Smooth muscle cell (in vitro differentiated cells): ENCODE measurements around the gene MRPL16. TPM values are rescaled to one million over a fixed set of nuclear protein-coding genes. Genes with fewer than 3 reads are reported as not detected.

Source experiments
- DNase-seq: peaks from one replicate; lab custom pipeline; 2025; ENCODE audit not compliant: unreplicated experiment; lab: John Stamatoyannopoulos, UW
- H2AFZ ChIP-seq: fragments of 200-600 bp; sonication (generic); 2 replicates; pipeline ENCODE4 v1.6.0; 2016; ENCODE audit warnings: antibody characterized with exemption, low read depth, mild to moderate bottlenecking
- H3F3A ChIP-seq: fragments of 200-600 bp; sonication (generic); 2 replicates; pipeline ENCODE4 v1.6.0; 2017; ENCODE audit warnings: antibody characterized with exemption, low read depth
- H3K27ac ChIP-seq: fragments of 200-600 bp; sonication (generic); 2 replicates; pipeline ENCODE4 v1.5.1; 2016; ENCODE audit warnings: low read depth, mild to moderate bottlenecking
- H3K27me3 ChIP-seq: fragments of 200-600 bp; sonication (generic); 2 replicates; pipeline ENCODE4 v1.6.1; 2016; ENCODE audit warnings: low read depth, mild to moderate bottlenecking
- H3K36me3 ChIP-seq: fragments of 200-600 bp; sonication (generic); 2 replicates; pipeline ENCODE4 v1.5.1; 2016; ENCODE audit warnings: low read depth
- H3K4me1 ChIP-seq: fragments of 200-600 bp; sonication (generic); 2 replicates; pipeline ENCODE4 v1.5.1; 2016; ENCODE audit warnings: low read depth
- H3K4me2 ChIP-seq: fragments of 200-600 bp; sonication (generic); 2 replicates; pipeline ENCODE4 v1.6.0; 2016; ENCODE audit warnings: mild to moderate bottlenecking
- H3K4me3 ChIP-seq: fragments of 200-600 bp; sonication (generic); 2 replicates; pipeline ENCODE4 v1.5.1; 2016; ENCODE audit warnings: mild to moderate bottlenecking
- H3K79me2 ChIP-seq: fragments of 200-600 bp; sonication (generic); 2 replicates; pipeline ENCODE4 v1.6.0; 2016; ENCODE audit warnings: low read depth, mild to moderate bottlenecking
- H3K9ac ChIP-seq: fragments of 200-600 bp; sonication (generic); 2 replicates; pipeline ENCODE4 v1.6.0; 2016; ENCODE audit warnings: low read depth
- H3K9me3 ChIP-seq: fragments of 200-600 bp; sonication (generic); replicated peaks from 2 replicates; pipeline ENCODE4 v1.5.1; 2016; ENCODE audit warnings: low read depth
- H4K20me1 ChIP-seq: fragments of 200-600 bp; sonication (generic); 2 replicates; pipeline ENCODE4 v1.6.0; 2016; ENCODE audit warnings: low read depth
- WGBS: methylation state at CpG from one replicate; pipeline ENCODE4 v1.1.7; 2016; ENCODE audit warnings: low lambda C conversion rate; 5-methylcytosine and 5-hydroxymethylcytosine counted together
- polyA plus RNA-seq: library from polyadenylated mRNA; unstranded; fragments of >200 nt; fragmentation: Nextera tagmentation; extraction: Ambion mirVana; gene quantifications from 2 replicates; pipeline ENCODE4 v1.2.1, GENCODE V29; 2016
- total RNA-seq: library from RNA; depleted of rRNA; stranded (reverse); fragments of >200 nt; gene quantifications from 2 replicates; pipeline ENCODE4 v1.2.3, GENCODE V29; 2014
- TF ChIP-seq, protein P1 (sequence below): fragments of 200-600 bp; sonication (generic); IDR thresholded peaks from 2 replicates; pipeline ENCODE4 v1.5.1; 2017; ENCODE audit warnings: borderline replicate concordance, mild to moderate bottlenecking, antibody characterized with exemption; ENCODE audit not compliant: insufficient read depth, poor library complexity, severe bottlenecking

The MRPL16 gene
- total and polyA plus RNA-seq, 2 experiments from 2014 or later = 32.9 to 48.9 TPM

DNA sequence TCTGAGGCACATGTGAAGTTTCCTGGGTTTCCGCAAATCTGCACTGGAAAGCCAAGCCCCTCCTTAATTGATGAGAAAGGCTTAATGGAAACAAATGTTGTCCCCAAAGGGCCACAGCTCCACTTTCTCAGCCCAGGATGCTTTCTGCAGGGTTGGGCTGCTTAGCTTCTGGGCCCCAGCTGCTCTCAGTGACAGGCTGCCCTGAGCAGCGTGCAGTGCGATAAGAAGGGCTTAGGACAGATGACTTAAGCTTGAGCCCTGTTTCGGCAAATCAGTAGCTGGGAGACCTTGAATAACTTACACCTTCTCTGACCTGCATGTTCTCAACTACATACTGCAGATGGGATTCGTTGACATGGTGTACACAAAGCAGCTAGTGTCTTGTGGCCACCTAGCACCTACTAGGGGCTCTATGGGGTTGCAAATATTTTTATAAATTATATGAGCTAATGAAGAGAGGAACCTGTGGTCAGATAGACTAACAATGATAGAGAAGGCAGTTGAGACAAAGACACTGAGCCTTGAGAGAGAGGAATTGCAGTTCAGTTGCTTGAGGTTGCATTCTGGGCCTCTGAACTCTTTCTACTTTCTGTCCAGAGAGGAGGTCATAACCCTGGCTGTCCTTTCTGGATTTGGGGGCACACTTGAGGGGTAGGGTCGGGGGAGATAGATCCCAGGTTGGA, 43.9 kb downstream of the MRPL16 start:
- 57% methylated on average over 6 of the region's 6 CpGs for WGBS
- TF ChIP-seq, protein P1, sequence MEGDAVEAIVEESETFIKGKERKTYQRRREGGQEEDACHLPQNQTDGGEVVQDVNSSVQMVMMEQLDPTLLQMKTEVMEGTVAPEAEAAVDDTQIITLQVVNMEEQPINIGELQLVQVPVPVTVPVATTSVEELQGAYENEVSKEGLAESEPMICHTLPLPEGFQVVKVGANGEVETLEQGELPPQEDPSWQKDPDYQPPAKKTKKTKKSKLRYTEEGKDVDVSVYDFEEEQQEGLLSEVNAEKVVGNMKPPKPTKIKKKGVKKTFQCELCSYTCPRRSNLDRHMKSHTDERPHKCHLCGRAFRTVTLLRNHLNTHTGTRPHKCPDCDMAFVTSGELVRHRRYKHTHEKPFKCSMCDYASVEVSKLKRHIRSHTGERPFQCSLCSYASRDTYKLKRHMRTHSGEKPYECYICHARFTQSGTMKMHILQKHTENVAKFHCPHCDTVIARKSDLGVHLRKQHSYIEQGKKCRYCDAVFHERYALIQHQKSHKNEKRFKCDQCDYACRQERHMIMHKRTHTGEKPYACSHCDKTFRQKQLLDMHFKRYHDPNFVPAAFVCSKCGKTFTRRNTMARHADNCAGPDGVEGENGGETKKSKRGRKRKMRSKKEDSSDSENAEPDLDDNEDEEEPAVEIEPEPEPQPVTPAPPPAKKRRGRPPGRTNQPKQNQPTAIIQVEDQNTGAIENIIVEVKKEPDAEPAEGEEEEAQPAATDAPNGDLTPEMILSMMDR = no peak
- Histone ChIP-seq H3K36me3 (no peaks in the 10 kb centered on the region), H3K4me1 (peaks cover 12% of the 10 kb centered on the region), H3K27ac (no peak overlapping the region), H3K9ac (no peak overlapping the region), H3F3A (no peaks in the 10 kb centered on the region), H2AFZ (no peak overlapping the region), H3K4me3 (no peak overlapping the region), H3K9me3 (no peaks in the 10 kb centered on the region), H3K27me3 (no peaks in the 10 kb centered on the region), H3K79me2 (peaks cover 79% of the 10 kb centered on the region), H4K20me1 (peaks cover 90% of the 10 kb centered on the region), H3K4me2 (peak overlapping the region; percentile 21)
- DNase-seq = no peak

DNA sequence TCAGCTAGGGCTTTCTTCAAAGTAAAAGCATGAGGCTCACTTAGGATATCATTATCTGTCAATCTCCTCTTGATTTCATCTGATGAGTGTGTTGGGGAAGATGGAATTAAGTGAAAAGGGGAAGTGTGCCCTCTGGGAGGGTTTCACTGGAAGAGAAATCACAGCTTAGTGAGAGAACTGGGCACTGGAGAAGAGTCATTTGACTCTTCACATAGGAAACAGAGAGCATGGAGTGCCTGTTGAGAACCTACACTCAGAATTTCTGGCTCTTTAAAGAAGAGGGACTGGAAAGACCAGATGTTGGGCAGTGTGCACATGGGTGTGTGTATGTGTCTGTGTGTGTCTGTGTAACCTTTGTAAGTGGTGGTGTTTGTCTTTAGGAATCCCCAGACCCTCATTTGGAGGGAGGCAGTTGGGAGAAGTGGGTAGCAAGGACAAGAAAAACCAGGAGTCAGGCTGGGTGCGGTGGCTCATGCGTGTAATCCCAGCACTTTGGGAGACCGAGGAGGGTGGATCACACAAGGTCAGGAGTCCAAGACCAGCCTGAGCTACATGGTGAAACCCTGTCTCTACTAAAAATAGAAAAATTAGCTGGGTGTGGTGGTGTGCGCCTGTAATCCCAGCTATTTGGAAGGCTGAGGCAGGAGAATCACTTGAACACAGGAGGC, 45.4 kb downstream of the MRPL16 start:
- H3K4me1 ChIP-seq = peaks cover 12% of the 10 kb centered on the region
- TF ChIP-seq, protein P1 = no peak
- no peak for DNase-seq
- H3K4me3 ChIP-seq = no peak overlapping the region
- H3K79me2 ChIP-seq = peaks cover 90% of the 10 kb centered on the region
- H3K4me2 ChIP-seq = no peak overlapping the region
- H3K27me3 ChIP-seq = no peaks in the 10 kb centered on the region
- H3K27ac ChIP-seq = no peak overlapping the region
- H3K36me3 ChIP-seq = no peaks in the 10 kb centered on the region
- H4K20me1 ChIP-seq = peaks cover 95% of the 10 kb centered on the region
- no peak overlapping the region for H3K9ac ChIP-seq
- H3F3A ChIP-seq = no peaks in the 10 kb centered on the region
- WGBS = 85% methylated on average over 4 of the region's 4 CpGs
- H3K9me3 ChIP-seq = no peaks in the 10 kb centered on the region
- no peak overlapping the region for H2AFZ ChIP-seq

DNA sequence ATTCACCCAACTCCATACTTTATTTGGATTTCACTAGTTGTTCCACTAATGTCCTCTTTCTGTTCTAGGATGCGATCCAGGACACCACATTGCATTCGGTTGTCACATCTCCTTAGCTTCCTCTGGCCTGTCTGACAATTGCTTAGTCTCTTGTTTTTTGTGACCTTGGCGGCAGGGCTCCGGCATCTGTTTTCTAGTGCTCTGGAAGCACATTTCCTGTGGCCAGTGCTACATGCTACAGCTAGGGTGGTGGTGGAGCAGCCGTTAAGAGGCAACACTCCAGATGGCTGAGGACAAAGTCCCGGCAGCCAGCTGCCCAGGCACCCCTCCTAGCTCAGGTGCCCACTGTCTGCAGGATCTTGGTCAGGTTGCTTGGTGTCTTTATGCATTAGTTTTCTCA, 48.6 kb downstream of the MRPL16 start:
- no peaks in the 10 kb centered on the region for H3K27me3 ChIP-seq
- no peaks in the 10 kb centered on the region for H3F3A ChIP-seq
- H3K79me2 ChIP-seq = peaks cover 91% of the 10 kb centered on the region
- H3K4me3 ChIP-seq = no peak overlapping the region
- TF ChIP-seq, protein P1 = no peak
- H3K9me3 ChIP-seq = no peaks in the 10 kb centered on the region
- H3K27ac ChIP-seq = no peak overlapping the region
- H4K20me1 ChIP-seq = peaks cover 97% of the 10 kb centered on the region
- WGBS = 73% methylated on average over 6 of the region's 6 CpGs
- no peak overlapping the region for H2AFZ ChIP-seq
- no peaks in the 10 kb centered on the region for H3K36me3 ChIP-seq
- H3K4me2 ChIP-seq = no peak overlapping the region
- DNase-seq = no peak
- peaks cover 12% of the 10 kb centered on the region for H3K4me1 ChIP-seq
- H3K9ac ChIP-seq = no peak overlapping the region
